IPS-18c (cell line): ENCODE measurements around the gene NBPF14.
"Not testable (repeated sequence)": the region's sequence is repeated elsewhere in the genome, so short reads cannot be mapped to it uniquely, and the experiment has no call there.

Source experiments
- H3K4me3 ChIP-seq: 2 replicates; pipeline ENCODE4 v1.7.0; 2013; ENCODE audit warnings: low read depth, mild to moderate bottlenecking, low read length, moderate library complexity; ENCODE audit not compliant: insufficient read depth
- H3K9me3 ChIP-seq: one replicate; pipeline ENCODE4 v1.6.1; 2013; ENCODE audit warnings: mild to moderate bottlenecking, low read length, moderate library complexity; ENCODE audit not compliant: control insufficient read depth, insufficient read depth

Gene NBPF14

GRCh38 chr1:148595911-148596310 is at the start of gene NBPF14:
NBPF14 (minus strand) TSS chr1:148596011; CDS start chr1:148595717, 294 bp downstream.
- H3K4me3 ChIP-seq, H3K9me3 ChIP-seq: not testable (repeated sequence)

- not testable (repeated sequence) for H3K4me3 ChIP-seq
Observed at GRCh38 chr1:148625451-148625850, 29.6 kb upstream of the NBPF14 start.

GRCh38 chr1:148618216-148618615 is 22.4 kb upstream of the NBPF14 start:
- not testable (repeated sequence) for H3K4me3 ChIP-seq

More at GRCh38 chr1:148625451-148625850, 29.6 kb upstream of the NBPF14 start:
- H3K9me3 ChIP-seq = not testable (repeated sequence)

GRCh38 chr1:148605266-148605665 is 9.5 kb upstream of the NBPF14 start:
- not testable (repeated sequence) for H3K9me3 ChIP-seq, H3K4me3 ChIP-seq

More at GRCh38 chr1:148618216-148618615, 22.4 kb upstream of the NBPF14 start:
- H3K9me3 ChIP-seq = not testable (repeated sequence)

- H3K4me3 ChIP-seq, H3K9me3 ChIP-seq: not testable (repeated sequence)
Observed at GRCh38 chr1:148595360-148595759, 451 bp downstream of the NBPF14 start.

GRCh38 chr1:148591098-148591497 is 4.7 kb downstream of the NBPF14 start:
- H3K4me3 ChIP-seq, H3K9me3 ChIP-seq: not testable (repeated sequence)

- not testable (repeated sequence) for H3K4me3 ChIP-seq, H3K9me3 ChIP-seq
Observed at GRCh38 chr1:148532158-148532557, 63.7 kb downstream of the NBPF14 start.

GRCh38 chr1:148529101-148529567 is 66.7 kb downstream of the NBPF14 start:
- not testable (repeated sequence) for H3K4me3 ChIP-seq, H3K9me3 ChIP-seq

- not testable (repeated sequence) for H3K4me3 ChIP-seq, H3K9me3 ChIP-seq
Observed at GRCh38 chr1:148528591-148528990, 67.2 kb downstream of the NBPF14 start.

- H3K4me3 ChIP-seq, H3K9me3 ChIP-seq: not testable (repeated sequence)
Observed at GRCh38 chr1:148526587-148526986, 69.2 kb downstream of the NBPF14 start.

- H3K9me3 ChIP-seq, H3K4me3 ChIP-seq: not testable (repeated sequence)
Observed at GRCh38 chr1:148523205-148524144, 72.3 kb downstream of the NBPF14 start.

- not testable (repeated sequence) for H3K9me3 ChIP-seq, H3K4me3 ChIP-seq
Observed at GRCh38 chr1:148522561-148523204, 73.1 kb downstream of the NBPF14 start.

GRCh38 chr1:148522072-148522471 is 73.7 kb downstream of the NBPF14 start:
- H3K4me3 ChIP-seq, H3K9me3 ChIP-seq: not testable (repeated sequence)

GRCh38 chr1:148514310-148514709 is 81.5 kb downstream of the NBPF14 start:
- not testable (repeated sequence) for H3K9me3 ChIP-seq, H3K4me3 ChIP-seq

- not testable (repeated sequence) for H3K4me3 ChIP-seq, H3K9me3 ChIP-seq
Observed at GRCh38 chr1:148512571-148513184, 83.1 kb downstream of the NBPF14 start.

GRCh38 chr1:148493933-148494332 is 101.9 kb downstream of the NBPF14 start:
- not testable (repeated sequence) for H3K4me3 ChIP-seq, H3K9me3 ChIP-seq

GRCh38 chr1:148483029-148483428 is 112.8 kb downstream of the NBPF14 start, which contains the start of gene PPIAL4G:
PPIAL4G (minus strand) TSS chr1:148483302; CDS start chr1:148483252, 50 bp downstream.
- H3K9me3 ChIP-seq, H3K4me3 ChIP-seq: not testable (repeated sequence)
